SW 1271 (cell line): ENCODE measurements around the gene DIS3L2.
"Not testable (repeated sequence)": the region's sequence is repeated elsewhere in the genome, so short reads cannot be mapped to it uniquely, and the experiment has no call there.

Source experiments
- DNase-seq, 2 experiments: peaks; one replicate each; lab custom pipeline; 2025; lab: John Stamatoyannopoulos, UW

The DIS3L2 gene

GRCh38 chr2:232322560-232323327 lies 361.2 kb downstream of the DIS3L2 start:
- DNase-seq, result no peak

GRCh38 chr2:232323328-232323650 lies 361.8 kb downstream of the DIS3L2 start:
- no peak for DNase-seq

- DNase-seq, result not testable (repeated sequence)
These were observed 362.5 kb downstream of the DIS3L2 start for GRCh38 chr2:232323967-232324366.

- DNase-seq, result no peak
These were observed 363.3 kb downstream of the DIS3L2 start for GRCh38 chr2:232324778-232325177.

- DNase-seq, result no peak
These were observed 364.1 kb downstream of the DIS3L2 start for GRCh38 chr2:232325324-232326273.

GRCh38 chr2:232326274-232327104 lies 365.0 kb downstream of the DIS3L2 start:
- not testable (repeated sequence) for DNase-seq

- DNase-seq, result peak in 1 of 2 experiments; percentile 14
These were observed 365.9 kb downstream of the DIS3L2 start for GRCh38 chr2:232327105-232328031.

GRCh38 chr2:232328032-232328422 lies 366.5 kb downstream of the DIS3L2 start:
- DNase-seq, result no peak

GRCh38 chr2:232328516-232329460 lies 367.3 kb downstream of the DIS3L2 start:
- DNase-seq, result no peak

- DNase-seq, result no peak
These were observed 368.2 kb downstream of the DIS3L2 start for GRCh38 chr2:232329716-232330067.

- DNase-seq, result no peak
These were observed 368.8 kb downstream of the DIS3L2 start for GRCh38 chr2:232330068-232330999.

- not testable (repeated sequence) for DNase-seq
These were observed 369.5 kb downstream of the DIS3L2 start for GRCh38 chr2:232331061-232331460.

GRCh38 chr2:232331641-232332040 lies 370.1 kb downstream of the DIS3L2 start:
- not testable (repeated sequence) for DNase-seq

GRCh38 chr2:232332244-232332939 lies 370.9 kb downstream of the DIS3L2 start:
- not testable (repeated sequence) for DNase-seq

- DNase-seq, result no peak
These were observed 371.4 kb downstream of the DIS3L2 start for GRCh38 chr2:232332940-232333259.

GRCh38 chr2:232333361-232334135 lies 372.0 kb downstream of the DIS3L2 start:
- DNase-seq, result no peak

- DNase-seq, result not testable (repeated sequence)
These were observed 372.8 kb downstream of the DIS3L2 start for GRCh38 chr2:232334136-232334884.
